Measurements from ENCODE around the gene ST8SIA4. TPM values are rescaled to one million over a fixed set of nuclear protein-coding genes. Genes with fewer than 3 reads are reported as not detected.

ST8SIA4 gene
- total RNA-seq, 1 experiment from 2014 or later = not detected

DNA sequence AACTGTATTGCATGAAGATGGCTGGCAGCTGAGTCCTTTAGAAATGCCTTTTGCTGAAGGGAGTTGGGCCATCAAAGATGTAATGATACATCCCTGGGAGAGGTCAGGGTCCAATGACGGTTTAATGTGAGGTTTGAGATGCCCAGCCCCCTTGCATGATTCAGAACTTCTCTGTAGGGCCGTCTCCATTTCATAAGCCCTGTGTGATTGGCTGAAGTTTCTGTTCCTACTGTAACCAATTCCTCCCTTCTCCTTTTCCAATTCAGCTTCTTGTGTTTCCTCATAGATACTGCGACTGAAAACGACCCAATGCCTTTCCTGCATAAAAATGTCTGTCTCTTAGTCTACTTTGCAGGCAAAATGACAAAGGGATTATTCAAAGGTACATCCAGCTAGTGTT, 47.9 kb upstream of the ST8SIA4 start:
- no peak overlapping the region for H3K14ac ChIP-seq (ENCODE audit: insufficient read depth, low read length)
- no peak for DNase-seq
- no peak overlapping the region for H2BK15ac ChIP-seq (ENCODE audit: low read depth, low read length)
- no peaks in the 10 kb centered on the region for H3K79me2 ChIP-seq (ENCODE audit: insufficient read depth, low read length)
- no peak overlapping the region for H2AK5ac ChIP-seq (ENCODE audit: insufficient read length, low read length)
- H3K4me1 Mint-ChIP-seq = no peaks in the 10 kb centered on the region; a peak in 1 of 4 replicates
- H3K9ac ChIP-seq (ENCODE audit: extremely low read depth, insufficient read length, low read length) = no peak overlapping the region
- no peak overlapping the region for H2BK20ac ChIP-seq (ENCODE audit: low read depth, low read length, poor library complexity, severe bottlenecking)
- H2BK5ac ChIP-seq (ENCODE audit: insufficient read length, low read length) = no peak overlapping the region
- H4K91ac ChIP-seq (ENCODE audit: insufficient read length, low read depth, low read length) = no peak overlapping the region
- H3K56ac ChIP-seq (ENCODE audit: insufficient read length, low read depth, low read length) = no peak overlapping the region
- no peaks in the 10 kb centered on the region for H3K4me1 ChIP-seq (ENCODE audit: insufficient read depth, low read length)
- no peak overlapping the region for H2BK12ac ChIP-seq (ENCODE audit: insufficient read length, low read depth, low read length)
- no peaks in the 10 kb centered on the region for H3K23me2 ChIP-seq (ENCODE audit: insufficient read length, low read depth, low read length, poor library complexity, severe bottlenecking)
- H2AFZ ChIP-seq (ENCODE audit: low read length) = no peak overlapping the region
- TF ChIP-seq CTCF (conservative IDR thresholded peaks at IDR 0.05) = no peak
- H3K36me3 Mint-ChIP-seq (ENCODE audit: insufficient read depth in 1 of 3, low read depth in 3 of 3) = peaks cover 0 to 5% (median 0%) of the 10 kb centered on the region in 3 experiments; a peak in 2 of 7 replicates
- H2BK120ac ChIP-seq (ENCODE audit: low read depth, low read length, poor library complexity, severe bottlenecking) = no peak overlapping the region
- peaks cover 7 to 11% of the 10 kb centered on the region in 2 experiments; a peak in 4 of 5 replicates for H3K9me3 Mint-ChIP-seq
- H4K20me1 ChIP-seq (ENCODE audit: control insufficient read depth, insufficient read depth, insufficient read length) = no peaks in the 10 kb centered on the region
- H3K79me1 ChIP-seq (ENCODE audit: insufficient read depth, low read depth, low read length, poor library complexity, severe bottlenecking) = no peaks in the 10 kb centered on the region
- no peaks in the 10 kb centered on the region for H3K27me3 ChIP-seq (ENCODE audit: insufficient read depth, low read length)
- no peak overlapping the region for H3K23ac ChIP-seq (ENCODE audit: insufficient read length, low read depth, low read length)
- H3K27me3 Mint-ChIP-seq (ENCODE audit: low read depth) = no peaks in the 10 kb centered on the region
- no CpG with 5 or more reads among the region's 4 CpGs for WGBS (ENCODE audit: extremely low coverage, insufficient read length, low lambda C conversion rate)
- no peak overlapping the region for H4K5ac ChIP-seq (ENCODE audit: insufficient read length, low read depth, low read length)
- H3K9me3 ChIP-seq (ENCODE audit: control insufficient read depth, low read depth, low read length) = no peaks in the 10 kb centered on the region
- no peak overlapping the region for H3K4ac ChIP-seq (ENCODE audit: low read depth, low read length)
- no peak overlapping the region for H4K8ac ChIP-seq (replicated peaks; ENCODE audit: insufficient read length, low read depth, low read length)
- no peak overlapping the region for H3T11ph ChIP-seq (ENCODE audit: low read length)
- H3K27ac Mint-ChIP-seq = no peak overlapping the region
- H3K4me3 Mint-ChIP-seq = no peak overlapping the region
- H3K18ac ChIP-seq (ENCODE audit: insufficient read length, low read depth, low read length) = no peak overlapping the region
- H3K4me2 ChIP-seq (ENCODE audit: insufficient read depth, insufficient read length, low read length) = no peak overlapping the region
- no peak overlapping the region for H3K27ac ChIP-seq (ENCODE audit: insufficient read length, low read depth, low read length)
